Nephron (organoid): ENCODE measurements around the gene GHRH.

Source experiments
- H3K27ac Mint-ChIP-seq, 3 experiments: 2 replicates each; pipeline ENCODE4 v1.8.0; 2020; ENCODE audit warnings: mixed read lengths in 3 of 3, mild to moderate bottlenecking in 2 of 3, moderate library complexity in 1 of 3
- H3K27me3 Mint-ChIP-seq: 2 replicates; pipeline ENCODE4 v1.8.0; 2021; ENCODE audit warnings: low read depth, mild to moderate bottlenecking, moderate library complexity, mixed read lengths
- H3K36me3 Mint-ChIP-seq: 2 replicates; pipeline ENCODE4 v1.8.0; 2020; ENCODE audit warnings: low read depth, mixed read lengths
- H3K4me1 Mint-ChIP-seq: 2 replicates; pipeline ENCODE4 v1.8.0; 2020; ENCODE audit warnings: mixed read lengths
- H3K4me3 Mint-ChIP-seq, 3 experiments: 2 replicates each; pipeline ENCODE4 v1.8.0; 2020; ENCODE audit warnings: mild to moderate bottlenecking in 3 of 3, mixed read lengths in 3 of 3, moderate library complexity in 2 of 3
- H3K9me3 Mint-ChIP-seq: 2 replicates; pipeline ENCODE4 v1.8.0; 2020; ENCODE audit warnings: mixed read lengths
- TF ChIP-seq, protein P1 (sequence below), 3 experiments: fragments of 200-600 bp; sonication (generic); IDR thresholded peaks; one replicate each; pipeline ENCODE4 v1.5.0; 2021; ENCODE audit warnings: antibody characterized with exemption in 3 of 3; ENCODE audit not compliant: unreplicated experiment in 3 of 3

GHRH gene

DNA sequence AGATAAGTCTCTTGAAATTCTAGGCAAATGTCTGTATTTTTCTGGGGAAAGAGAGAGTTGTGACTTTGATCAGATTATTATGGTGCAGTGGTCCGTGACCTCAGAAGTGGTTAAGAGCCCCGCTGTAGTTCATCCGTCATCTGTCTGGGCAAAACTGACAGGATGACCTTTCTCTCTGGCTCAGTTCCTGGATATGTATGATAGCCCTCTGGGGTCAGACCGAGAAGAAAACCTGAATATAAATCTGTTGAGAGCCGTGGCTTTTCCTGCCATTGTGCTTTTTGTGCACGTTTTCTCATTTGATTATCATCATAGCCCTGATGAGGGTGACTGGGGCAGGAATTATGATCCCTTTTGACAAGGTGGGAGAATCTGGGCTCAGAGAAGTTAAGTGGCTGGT is 26.5 kb downstream of the GHRH start:
- Mint-ChIP-seq H3K27me3 (no peaks in the 10 kb centered on the region), H3K9me3 (no peaks in the 10 kb centered on the region), H3K36me3 (peaks cover 91% of the 10 kb centered on the region), H3K4me3 (no peak overlapping the region), H3K4me1 (peaks cover 76% of the 10 kb centered on the region), H3K27ac (peak overlapping the region; percentile 52 to 64 (median 59))
- TF ChIP-seq, protein P1, sequence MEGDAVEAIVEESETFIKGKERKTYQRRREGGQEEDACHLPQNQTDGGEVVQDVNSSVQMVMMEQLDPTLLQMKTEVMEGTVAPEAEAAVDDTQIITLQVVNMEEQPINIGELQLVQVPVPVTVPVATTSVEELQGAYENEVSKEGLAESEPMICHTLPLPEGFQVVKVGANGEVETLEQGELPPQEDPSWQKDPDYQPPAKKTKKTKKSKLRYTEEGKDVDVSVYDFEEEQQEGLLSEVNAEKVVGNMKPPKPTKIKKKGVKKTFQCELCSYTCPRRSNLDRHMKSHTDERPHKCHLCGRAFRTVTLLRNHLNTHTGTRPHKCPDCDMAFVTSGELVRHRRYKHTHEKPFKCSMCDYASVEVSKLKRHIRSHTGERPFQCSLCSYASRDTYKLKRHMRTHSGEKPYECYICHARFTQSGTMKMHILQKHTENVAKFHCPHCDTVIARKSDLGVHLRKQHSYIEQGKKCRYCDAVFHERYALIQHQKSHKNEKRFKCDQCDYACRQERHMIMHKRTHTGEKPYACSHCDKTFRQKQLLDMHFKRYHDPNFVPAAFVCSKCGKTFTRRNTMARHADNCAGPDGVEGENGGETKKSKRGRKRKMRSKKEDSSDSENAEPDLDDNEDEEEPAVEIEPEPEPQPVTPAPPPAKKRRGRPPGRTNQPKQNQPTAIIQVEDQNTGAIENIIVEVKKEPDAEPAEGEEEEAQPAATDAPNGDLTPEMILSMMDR (IDR thresholded peaks at IDR 0.05; ENCODE audit: unreplicated experiment in 3 of 3): no peak

DNA sequence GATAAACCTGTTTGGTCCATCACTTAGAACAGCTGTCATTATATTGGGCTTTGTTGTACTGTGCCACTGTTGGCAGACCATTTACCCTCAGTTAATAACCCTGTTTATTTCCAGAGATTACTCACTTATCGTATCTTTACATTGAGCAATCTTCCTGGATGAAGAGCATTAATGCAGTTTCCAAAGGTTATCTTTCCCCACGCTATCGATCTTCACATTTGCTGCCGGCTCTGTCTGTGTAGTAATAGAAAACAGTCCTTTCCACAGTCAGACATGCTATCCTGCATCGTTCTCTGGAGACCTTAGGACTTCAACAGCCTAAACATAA is 27.4 kb downstream of the GHRH start:
- Mint-ChIP-seq H3K27ac (peak overlapping the region in 2 of 3 experiments; percentile 6 to 11), H3K4me3 (no peak overlapping the region), H3K36me3 (peaks cover 91% of the 10 kb centered on the region), H3K4me1 (peaks cover 72% of the 10 kb centered on the region), H3K9me3 (no peaks in the 10 kb centered on the region), H3K27me3 (no peaks in the 10 kb centered on the region)
- TF ChIP-seq, protein P1 (IDR thresholded peaks at IDR 0.05; ENCODE audit: unreplicated experiment in 3 of 3): no peak

DNA sequence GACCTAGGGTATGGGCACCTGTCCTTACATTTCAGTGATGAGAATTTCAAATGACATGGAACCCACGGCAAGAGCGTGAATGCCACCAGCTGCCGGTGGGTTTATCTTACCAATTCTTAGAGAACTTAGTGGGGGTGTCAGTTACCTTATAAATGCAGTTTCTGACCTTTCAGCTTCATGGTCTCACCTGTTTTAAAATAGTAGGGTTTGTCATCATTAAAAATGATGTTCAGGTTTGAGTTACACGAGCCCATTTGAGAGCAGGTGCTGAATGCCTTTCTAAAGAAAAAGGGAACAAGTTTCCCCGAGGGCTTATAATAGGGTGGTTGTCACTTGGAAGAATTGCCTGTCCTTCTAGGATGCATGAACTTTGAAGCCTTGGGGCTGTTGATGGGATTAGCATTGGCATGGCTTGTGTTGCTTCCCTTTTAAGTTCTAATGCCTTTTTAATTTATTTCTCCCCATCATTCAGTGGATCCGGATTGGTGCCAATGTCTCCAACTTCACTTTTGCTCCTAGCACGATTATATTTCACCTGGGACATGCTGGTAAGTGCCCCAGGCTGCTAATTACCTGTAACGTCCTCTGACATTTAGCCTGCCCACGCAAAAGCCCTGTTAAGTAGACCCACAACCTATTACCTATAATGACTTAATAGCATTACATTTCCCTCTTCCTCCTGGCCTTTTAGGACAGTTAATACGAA is 27.9 kb downstream of the GHRH start:
- Mint-ChIP-seq H3K27ac (peak overlapping the region in 1 of 3 experiments; percentile 11), H3K27me3 (no peaks in the 10 kb centered on the region), H3K4me1 (peaks cover 72% of the 10 kb centered on the region), H3K9me3 (no peaks in the 10 kb centered on the region), H3K4me3 (no peak overlapping the region), H3K36me3 (peaks cover 91% of the 10 kb centered on the region)
- TF ChIP-seq, protein P1 (IDR thresholded peaks at IDR 0.05; ENCODE audit: unreplicated experiment in 3 of 3): no peak

DNA sequence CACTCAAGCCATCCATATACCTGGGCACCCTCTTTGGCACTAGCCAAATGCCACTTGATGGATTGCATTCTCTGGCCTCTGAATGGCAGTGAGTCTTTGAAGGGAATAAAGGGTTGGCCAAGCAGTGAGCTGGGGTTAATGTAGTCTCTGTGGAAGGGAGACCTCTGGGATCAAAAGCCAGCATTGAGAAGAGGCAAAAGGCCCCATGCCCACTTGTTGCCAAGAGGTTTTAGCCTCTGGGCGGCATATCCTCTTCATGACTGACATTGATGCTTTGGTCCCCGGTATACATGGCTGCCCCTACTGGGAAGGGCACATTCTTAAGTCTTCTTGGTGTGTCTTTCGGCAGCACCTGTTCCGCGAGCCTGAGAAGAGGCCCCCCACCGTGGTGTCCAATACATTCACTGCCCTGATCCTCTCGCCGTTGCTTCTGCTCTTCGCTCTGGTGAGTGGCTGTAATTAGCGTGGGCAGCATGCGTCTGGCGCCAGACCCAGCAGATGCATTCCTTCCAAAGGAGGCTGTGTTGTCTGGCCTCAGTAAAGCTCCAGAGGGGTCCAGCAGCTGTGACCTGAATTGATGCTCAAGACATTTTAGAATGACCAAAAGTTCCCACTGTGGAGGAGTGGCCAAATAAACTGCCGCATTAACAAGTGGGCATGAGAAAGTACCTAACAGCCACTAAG is 29.5 kb downstream of the GHRH start:
- TF ChIP-seq, protein P1 (IDR thresholded peaks at IDR 0.05; ENCODE audit: unreplicated experiment in 3 of 3): no peak
- Mint-ChIP-seq H3K36me3 (peaks cover 96% of the 10 kb centered on the region), H3K4me3 (peak overlapping the region in 1 of 3 experiments; percentile 58), H3K9me3 (no peaks in the 10 kb centered on the region), H3K27ac (peak overlapping the region; percentile 68 to 91 (median 73)), H3K4me1 (peaks cover 78% of the 10 kb centered on the region), H3K27me3 (no peaks in the 10 kb centered on the region)

DNA sequence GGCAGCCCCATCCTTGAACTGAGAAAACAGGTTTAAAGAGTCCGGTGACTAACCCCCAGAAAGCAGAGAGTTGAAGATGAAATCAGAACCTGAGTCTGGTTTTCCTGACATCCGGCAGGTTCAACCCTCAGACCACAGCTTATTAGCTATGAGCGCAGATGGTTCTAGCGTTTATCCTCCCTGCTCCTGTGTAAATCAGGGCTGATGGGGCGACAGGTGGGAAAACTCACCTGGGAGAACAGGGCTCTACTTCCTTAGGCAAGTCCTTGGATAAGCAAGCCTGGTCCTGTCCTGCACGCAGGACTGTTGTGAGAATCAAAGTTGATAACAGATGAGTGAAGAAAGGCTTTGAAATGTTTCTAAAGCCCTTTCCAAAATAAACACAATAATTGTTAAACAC is 31.4 kb downstream of the GHRH start:
- peak overlapping the region in 1 of 3 experiments; percentile 73 for H3K27ac Mint-ChIP-seq
- TF ChIP-seq, protein P1 (IDR thresholded peaks at IDR 0.05; ENCODE audit: unreplicated experiment in 3 of 3): no peak
- H3K27me3 Mint-ChIP-seq: no peaks in the 10 kb centered on the region
- H3K36me3 Mint-ChIP-seq: peaks cover 93% of the 10 kb centered on the region
- peaks cover 76% of the 10 kb centered on the region for H3K4me1 Mint-ChIP-seq
- H3K9me3 Mint-ChIP-seq: no peaks in the 10 kb centered on the region
- H3K4me3 Mint-ChIP-seq: no peak overlapping the region
